GM13977 (cell line): Measurements from ENCODE around the gene SUPT3H.

Experiments used
- DNase-seq: peaks from one replicate; pipeline ENCODE4 v3.0.0; 2012; ENCODE audit warnings: low spot score
- CTCF ChIP-seq: IDR thresholded peaks from 2 replicates; pipeline ENCODE4 v1.5.1; 2012; ENCODE audit warnings: mild to moderate bottlenecking, control low read depth; ENCODE audit not compliant: insufficient read depth; ENCODE audit errors: extremely low read depth, missing control alignments
- in situ Hi-C: fragments of 300-500 bp; cut with MboI; formaldehyde crosslinking; loops from one replicate; pipeline ENCODE4 v1.12.0; 2022; ENCODE audit warnings: low sequenced_read_pairs, low pct_unique_long_range_greater_than_20kb, mixed read lengths, inconsistent platforms; ENCODE audit not compliant: unreplicated experiment

The SUPT3H gene

GRCh38 chr6:45136495-45136894 is 241.2 kb downstream of the SUPT3H start:
- in situ Hi-C loops: no loop called here

GRCh38 chr6:45132658-45133294 is 245.0 kb downstream of the SUPT3H start:
- no peak for TF ChIP-seq CTCF
- in situ Hi-C loops: no loop called here
- DNase-seq: no peak

More at GRCh38 chr6:45136495-45136894, 241.2 kb downstream of the SUPT3H start:
- no peak for DNase-seq
- no peak for TF ChIP-seq CTCF

- no peak for DNase-seq
- in situ Hi-C loops: no loop called here
- TF ChIP-seq CTCF: no peak
Observed at GRCh38 chr6:45132059-45132458, 245.7 kb downstream of the SUPT3H start.

- DNase-seq: no peak
- in situ Hi-C loops: no loop called here
- no peak for TF ChIP-seq CTCF
Observed at GRCh38 chr6:45129051-45129450, 248.7 kb downstream of the SUPT3H start.

- DNase-seq: no peak
- in situ Hi-C loops: no loop called here
Observed at GRCh38 chr6:45127185-45127584, 250.5 kb downstream of the SUPT3H start.

GRCh38 chr6:45126033-45126432 is 251.7 kb downstream of the SUPT3H start:
- in situ Hi-C loops: no loop called here
- TF ChIP-seq CTCF: no peak
- DNase-seq: no peak

More at GRCh38 chr6:45127185-45127584, 250.5 kb downstream of the SUPT3H start:
- TF ChIP-seq CTCF: no peak
